Glutamatergic neuron (in vitro differentiated cells): ENCODE measurements around the gene GPC6. TPM values are rescaled to one million over a fixed set of nuclear protein-coding genes. Genes with fewer than 3 reads are reported as not detected.

Experiments
- DNase-seq: peaks from one replicate; pipeline ENCODE4 v3.0.0; 2022
- H3K27ac Mint-ChIP-seq: one replicate; pipeline ENCODE4 v1.8.0; 2020; ENCODE audit warnings: mild to moderate bottlenecking, mixed read lengths, inconsistent platforms; ENCODE audit not compliant: unreplicated experiment
- H3K27me3 Mint-ChIP-seq: one replicate; pipeline ENCODE4 v1.8.0; 2020; ENCODE audit warnings: mild to moderate bottlenecking, moderate library complexity, mixed read lengths, inconsistent platforms; ENCODE audit not compliant: unreplicated experiment
- H3K36me3 Mint-ChIP-seq: one replicate; pipeline ENCODE4 v1.8.0; 2020; ENCODE audit warnings: mild to moderate bottlenecking, mixed read lengths, inconsistent platforms; ENCODE audit not compliant: unreplicated experiment
- H3K4me1 Mint-ChIP-seq: one replicate; pipeline ENCODE4 v1.8.0; 2020; ENCODE audit warnings: mild to moderate bottlenecking, low read depth, mixed read lengths, inconsistent platforms; ENCODE audit not compliant: unreplicated experiment
- H3K4me3 Mint-ChIP-seq: one replicate; pipeline ENCODE4 v1.8.0; 2020; ENCODE audit warnings: mild to moderate bottlenecking, mixed read lengths, inconsistent platforms; ENCODE audit not compliant: unreplicated experiment
- H3K9me3 Mint-ChIP-seq: one replicate; pipeline ENCODE4 v1.8.0; 2020; ENCODE audit warnings: mild to moderate bottlenecking, moderate library complexity, mixed read lengths, inconsistent platforms; ENCODE audit not compliant: unreplicated experiment
- total RNA-seq: library from RNA; stranded (reverse); fragmentation: NEBNext Ultra II Directional; extraction: Animal tissue kit (Norgen Biotek cat#: 25700); gene quantifications from one replicate; pipeline ENCODE4 v1.2.1, GENCODE V29; 2021; ENCODE audit not compliant: unreplicated experiment
- TF ChIP-seq, protein P1 (sequence below): fragments of 200-600 bp; sonication (generic); IDR thresholded peaks from one replicate; pipeline ENCODE4 v1.5.0; 2021; ENCODE audit not compliant: partially characterized antibody, unreplicated experiment

Gene GPC6
- total RNA-seq, 1 donor from 2014 or later, result 11.8 TPM

- no peak overlapping the region for H3K27ac Mint-ChIP-seq
- H3K4me3 Mint-ChIP-seq, result no peak overlapping the region
- TF ChIP-seq, protein P1, sequence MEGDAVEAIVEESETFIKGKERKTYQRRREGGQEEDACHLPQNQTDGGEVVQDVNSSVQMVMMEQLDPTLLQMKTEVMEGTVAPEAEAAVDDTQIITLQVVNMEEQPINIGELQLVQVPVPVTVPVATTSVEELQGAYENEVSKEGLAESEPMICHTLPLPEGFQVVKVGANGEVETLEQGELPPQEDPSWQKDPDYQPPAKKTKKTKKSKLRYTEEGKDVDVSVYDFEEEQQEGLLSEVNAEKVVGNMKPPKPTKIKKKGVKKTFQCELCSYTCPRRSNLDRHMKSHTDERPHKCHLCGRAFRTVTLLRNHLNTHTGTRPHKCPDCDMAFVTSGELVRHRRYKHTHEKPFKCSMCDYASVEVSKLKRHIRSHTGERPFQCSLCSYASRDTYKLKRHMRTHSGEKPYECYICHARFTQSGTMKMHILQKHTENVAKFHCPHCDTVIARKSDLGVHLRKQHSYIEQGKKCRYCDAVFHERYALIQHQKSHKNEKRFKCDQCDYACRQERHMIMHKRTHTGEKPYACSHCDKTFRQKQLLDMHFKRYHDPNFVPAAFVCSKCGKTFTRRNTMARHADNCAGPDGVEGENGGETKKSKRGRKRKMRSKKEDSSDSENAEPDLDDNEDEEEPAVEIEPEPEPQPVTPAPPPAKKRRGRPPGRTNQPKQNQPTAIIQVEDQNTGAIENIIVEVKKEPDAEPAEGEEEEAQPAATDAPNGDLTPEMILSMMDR, result no peak
- H3K9me3 Mint-ChIP-seq, result peaks cover 2% of the 10 kb centered on the region
- H3K36me3 Mint-ChIP-seq, result no peaks in the 10 kb centered on the region
- H3K27me3 Mint-ChIP-seq, result no peaks in the 10 kb centered on the region
- H3K4me1 Mint-ChIP-seq, result peaks cover 14% of the 10 kb centered on the region
- DNase-seq, result no peak
These were observed 943.6 kb downstream of the GPC6 start for GRCh38 chr13:94170145-94170571.

DNA sequence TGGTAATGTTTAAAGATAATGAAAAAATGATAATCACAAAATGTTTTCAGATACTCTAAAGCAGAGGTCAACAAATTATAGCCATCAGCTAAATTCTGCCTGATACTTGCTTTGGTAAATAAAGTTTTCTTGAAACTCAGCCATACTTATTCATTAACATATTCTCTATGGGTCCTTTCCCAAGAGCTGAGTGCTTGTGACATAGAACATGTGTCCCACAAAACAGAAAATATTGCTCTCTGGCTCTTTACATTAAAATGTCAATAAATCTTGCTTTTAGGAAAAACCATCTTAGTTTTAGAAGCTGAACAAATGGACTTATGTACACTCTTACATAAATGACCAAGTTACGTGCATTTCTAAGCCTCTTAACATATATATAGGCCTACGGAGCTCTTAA lies 945.8 kb downstream of the GPC6 start:
- Mint-ChIP-seq H3K27ac (no peak overlapping the region), H3K9me3 (peaks cover 2% of the 10 kb centered on the region), H3K4me1 (peaks cover 12% of the 10 kb centered on the region), H3K27me3 (no peaks in the 10 kb centered on the region), H3K36me3 (no peaks in the 10 kb centered on the region), H3K4me3 (no peak overlapping the region)
- TF ChIP-seq, protein P1, result no peak
- no peak for DNase-seq

GRCh38 chr13:94173312-94173854 lies 946.8 kb downstream of the GPC6 start:
- H3K9me3 Mint-ChIP-seq, result peaks cover 2% of the 10 kb centered on the region
- no peak overlapping the region for H3K4me3 Mint-ChIP-seq

DNA sequence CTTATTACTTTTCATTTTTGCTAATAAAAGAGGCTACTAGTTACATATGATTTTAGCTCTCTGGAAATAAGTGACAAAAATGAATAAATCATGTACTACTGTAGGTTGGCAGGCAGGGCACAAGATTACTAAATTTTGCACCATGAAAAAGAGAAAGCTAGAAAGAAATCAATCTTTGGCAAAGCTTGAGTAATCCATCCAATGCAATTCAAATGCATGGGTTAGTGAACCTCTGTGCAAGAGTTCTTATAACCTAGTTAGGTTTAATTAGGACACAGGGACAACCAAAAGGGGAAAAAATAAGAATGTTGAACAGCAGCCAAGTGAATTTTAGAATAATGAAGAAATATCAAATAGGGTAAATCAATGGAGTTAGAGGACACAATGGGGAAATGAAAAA lies 947.4 kb downstream of the GPC6 start:
- H3K36me3 Mint-ChIP-seq, result no peaks in the 10 kb centered on the region
- H3K9me3 Mint-ChIP-seq, result peaks cover 2% of the 10 kb centered on the region
- TF ChIP-seq, protein P1, result no peak
- no peak overlapping the region for H3K27ac Mint-ChIP-seq
- H3K4me3 Mint-ChIP-seq, result no peak overlapping the region
- no peak for DNase-seq
- H3K27me3 Mint-ChIP-seq, result no peaks in the 10 kb centered on the region
- peaks cover 11% of the 10 kb centered on the region for H3K4me1 Mint-ChIP-seq

More at GRCh38 chr13:94173312-94173854, 946.8 kb downstream of the GPC6 start:
- Mint-ChIP-seq H3K27ac (no peak overlapping the region), H3K4me1 (peaks cover 11% of the 10 kb centered on the region), H3K36me3 (no peaks in the 10 kb centered on the region), H3K27me3 (no peaks in the 10 kb centered on the region)
- TF ChIP-seq, protein P1, result no peak
- DNase-seq, result no peak

GRCh38 chr13:94175076-94175475 lies 948.5 kb downstream of the GPC6 start:
- Mint-ChIP-seq H3K27me3 (no peaks in the 10 kb centered on the region), H3K4me1 (peaks cover 2% of the 10 kb centered on the region), H3K36me3 (no peaks in the 10 kb centered on the region), H3K9me3 (peaks cover 2% of the 10 kb centered on the region), H3K27ac (no peak overlapping the region), H3K4me3 (no peak overlapping the region)
- TF ChIP-seq, protein P1, result no peak
- no peak for DNase-seq
